NK-92 (cell line): Measurements from ENCODE around the gene DPM2.

Source experiments
- DNase-seq: peaks from one replicate; lab custom pipeline; 2025; ENCODE audit not compliant: unreplicated experiment; lab: John Stamatoyannopoulos, UW

Gene DPM2

GRCh38 chr9:127973169-127974000 is 35.7 kb upstream of the DPM2 start:
- no peak for DNase-seq

GRCh38 chr9:127972236-127972871 is 34.7 kb upstream of the DPM2 start:
- no peak for DNase-seq

- no peak for DNase-seq
Measured at GRCh38 chr9:127971357-127972235, 33.9 kb upstream of the DPM2 start.

- DNase-seq = no peak
Measured at GRCh38 chr9:127970401-127971313, 33.0 kb upstream of the DPM2 start.

GRCh38 chr9:127968700-127969383 is 31.2 kb upstream of the DPM2 start:
- DNase-seq = no peak

GRCh38 chr9:127968042-127968441 is 30.4 kb upstream of the DPM2 start:
- no peak for DNase-seq

- DNase-seq = no peak
Measured at GRCh38 chr9:127967151-127967809, 29.6 kb upstream of the DPM2 start.

GRCh38 chr9:127966416-127967150 is 28.9 kb upstream of the DPM2 start:
- no peak for DNase-seq

- no peak for DNase-seq
Measured at GRCh38 chr9:127965953-127966352, 28.3 kb upstream of the DPM2 start.

- DNase-seq = no peak
Measured at GRCh38 chr9:127963359-127964064, 25.9 kb upstream of the DPM2 start.

- no peak for DNase-seq
Measured at GRCh38 chr9:127963041-127963358, 25.3 kb upstream of the DPM2 start.

- no peak for DNase-seq
Measured at GRCh38 chr9:127962278-127962677, 24.6 kb upstream of the DPM2 start.

- DNase-seq = no peak
Measured at GRCh38 chr9:127961613-127962155, 24.0 kb upstream of the DPM2 start.

GRCh38 chr9:127961155-127961490 is 23.5 kb upstream of the DPM2 start:
- DNase-seq = no peak

GRCh38 chr9:127960410-127961154 is 22.9 kb upstream of the DPM2 start:
- DNase-seq = no peak

- DNase-seq = no peak
Measured at GRCh38 chr9:127959841-127960409, 22.3 kb upstream of the DPM2 start.

GRCh38 chr9:127959398-127959797 is 21.7 kb upstream of the DPM2 start:
- no peak for DNase-seq
